ENCODE data around the gene ADRA1B. TPM values are rescaled to one million over a fixed set of nuclear protein-coding genes. Genes with fewer than 3 reads are reported as not detected.

Gene ADRA1B
- total RNA-seq, 1 donor from 2014 or later, result 2.9 TPM

DNA sequence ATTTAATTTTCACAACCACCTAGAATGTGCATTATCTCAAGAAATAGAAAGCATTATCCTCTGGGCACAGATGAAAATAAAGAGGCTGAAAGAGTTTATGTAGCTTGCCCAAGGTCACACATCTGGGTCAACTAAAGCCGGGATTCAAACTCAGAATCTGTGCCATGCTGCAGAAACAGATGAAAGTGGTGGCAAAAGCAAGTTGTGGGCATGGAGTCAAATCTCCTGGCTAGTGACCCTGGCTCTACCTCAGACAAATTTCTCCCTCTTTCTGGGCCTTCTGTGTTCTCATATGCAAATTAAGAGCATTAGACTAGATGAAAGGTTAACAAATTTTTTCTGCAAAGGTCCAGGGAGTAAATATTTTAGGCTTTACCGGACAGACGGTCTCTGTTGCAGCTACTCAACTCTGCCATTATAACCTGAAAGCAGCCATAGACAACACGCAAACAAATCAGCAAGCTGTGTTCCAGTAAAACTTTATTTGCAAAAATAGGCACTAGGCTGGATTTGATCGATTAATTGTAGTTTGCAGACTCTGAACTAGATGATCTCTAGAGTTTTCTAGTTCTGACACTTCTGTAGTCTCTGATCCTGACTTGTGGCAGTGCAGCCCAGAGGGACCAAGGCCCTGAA, 6.0 kb upstream of the ADRA1B start:
- Mint-ChIP-seq H3K9me3 (no peaks in the 10 kb centered on the region), H3K4me3 (no peak overlapping the region), H3K27ac (no peak overlapping the region), H3K27me3 (peaks cover 30% of the 10 kb centered on the region), H3K4me1 (ENCODE audit: unreplicated experiment) (peaks cover 36% of the 10 kb centered on the region), H3K36me3 (no peaks in the 10 kb centered on the region)
- TF ChIP-seq, protein P1, sequence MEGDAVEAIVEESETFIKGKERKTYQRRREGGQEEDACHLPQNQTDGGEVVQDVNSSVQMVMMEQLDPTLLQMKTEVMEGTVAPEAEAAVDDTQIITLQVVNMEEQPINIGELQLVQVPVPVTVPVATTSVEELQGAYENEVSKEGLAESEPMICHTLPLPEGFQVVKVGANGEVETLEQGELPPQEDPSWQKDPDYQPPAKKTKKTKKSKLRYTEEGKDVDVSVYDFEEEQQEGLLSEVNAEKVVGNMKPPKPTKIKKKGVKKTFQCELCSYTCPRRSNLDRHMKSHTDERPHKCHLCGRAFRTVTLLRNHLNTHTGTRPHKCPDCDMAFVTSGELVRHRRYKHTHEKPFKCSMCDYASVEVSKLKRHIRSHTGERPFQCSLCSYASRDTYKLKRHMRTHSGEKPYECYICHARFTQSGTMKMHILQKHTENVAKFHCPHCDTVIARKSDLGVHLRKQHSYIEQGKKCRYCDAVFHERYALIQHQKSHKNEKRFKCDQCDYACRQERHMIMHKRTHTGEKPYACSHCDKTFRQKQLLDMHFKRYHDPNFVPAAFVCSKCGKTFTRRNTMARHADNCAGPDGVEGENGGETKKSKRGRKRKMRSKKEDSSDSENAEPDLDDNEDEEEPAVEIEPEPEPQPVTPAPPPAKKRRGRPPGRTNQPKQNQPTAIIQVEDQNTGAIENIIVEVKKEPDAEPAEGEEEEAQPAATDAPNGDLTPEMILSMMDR (conservative IDR thresholded peaks at IDR 0.05), result no peak
- DNase-seq (ENCODE audit: extremely low spot score, unreplicated experiment), result no peak

DNA sequence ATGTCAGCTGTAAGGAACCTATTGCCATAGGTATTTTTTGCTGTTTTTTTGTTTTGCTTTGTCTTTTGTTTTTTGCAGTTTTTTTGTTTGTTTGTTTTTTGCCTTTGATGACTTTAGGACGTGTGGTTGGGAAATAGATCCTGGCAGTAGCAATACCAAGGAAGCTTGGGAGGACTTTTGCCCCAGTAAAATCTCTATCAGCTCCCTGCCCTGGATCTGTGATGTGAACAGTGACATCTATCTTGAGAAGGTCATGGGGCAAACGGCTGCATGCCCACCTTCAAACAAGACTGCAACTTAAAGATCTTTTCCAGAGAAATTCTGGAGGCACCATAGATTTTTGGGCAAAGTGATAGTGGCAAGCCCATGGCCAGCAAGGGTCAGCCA, 5.4 kb upstream of the ADRA1B start:
- Mint-ChIP-seq H3K4me3 (no peak overlapping the region), H3K4me1 (ENCODE audit: unreplicated experiment) (peaks cover 35% of the 10 kb centered on the region), H3K36me3 (no peaks in the 10 kb centered on the region), H3K9me3 (no peaks in the 10 kb centered on the region), H3K27me3 (peaks cover 36% of the 10 kb centered on the region), H3K27ac (peak overlapping the region; percentile 74)
- no peak for DNase-seq (ENCODE audit: extremely low spot score, unreplicated experiment)
- TF ChIP-seq, protein P1 (conservative IDR thresholded peaks at IDR 0.05), result no peak

DNA sequence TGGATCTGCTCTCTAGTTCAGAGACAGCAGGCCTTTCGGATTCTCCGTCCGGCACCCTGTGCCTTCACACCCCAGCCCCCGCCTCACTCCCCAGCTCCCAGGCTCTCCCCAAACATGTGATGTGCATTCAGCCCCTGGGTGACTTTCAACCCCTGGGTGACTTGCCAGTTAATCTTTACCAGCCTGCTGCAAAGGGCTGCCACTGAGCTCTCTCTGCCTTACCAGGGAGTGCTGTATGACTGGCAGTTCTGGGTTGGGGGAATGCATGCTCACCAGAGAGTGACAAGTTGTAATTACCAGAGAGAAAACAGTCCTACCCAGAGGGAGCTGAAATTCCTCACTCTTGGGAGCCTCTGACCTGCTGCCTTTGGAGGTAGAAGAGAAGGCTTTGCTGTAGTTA, 4.9 kb upstream of the ADRA1B start:
- H3K27me3 Mint-ChIP-seq, result peaks cover 37% of the 10 kb centered on the region
- peaks cover 37% of the 10 kb centered on the region for H3K4me1 Mint-ChIP-seq (ENCODE audit: unreplicated experiment)
- DNase-seq (ENCODE audit: extremely low spot score, unreplicated experiment), result no peak
- H3K9me3 Mint-ChIP-seq, result no peaks in the 10 kb centered on the region
- H3K36me3 Mint-ChIP-seq, result no peaks in the 10 kb centered on the region
- TF ChIP-seq, protein P1 (conservative IDR thresholded peaks at IDR 0.05), result no peak
- H3K27ac Mint-ChIP-seq, result peak overlapping the region; percentile 74
- peak overlapping the region; percentile 19 for H3K4me3 Mint-ChIP-seq

DNA sequence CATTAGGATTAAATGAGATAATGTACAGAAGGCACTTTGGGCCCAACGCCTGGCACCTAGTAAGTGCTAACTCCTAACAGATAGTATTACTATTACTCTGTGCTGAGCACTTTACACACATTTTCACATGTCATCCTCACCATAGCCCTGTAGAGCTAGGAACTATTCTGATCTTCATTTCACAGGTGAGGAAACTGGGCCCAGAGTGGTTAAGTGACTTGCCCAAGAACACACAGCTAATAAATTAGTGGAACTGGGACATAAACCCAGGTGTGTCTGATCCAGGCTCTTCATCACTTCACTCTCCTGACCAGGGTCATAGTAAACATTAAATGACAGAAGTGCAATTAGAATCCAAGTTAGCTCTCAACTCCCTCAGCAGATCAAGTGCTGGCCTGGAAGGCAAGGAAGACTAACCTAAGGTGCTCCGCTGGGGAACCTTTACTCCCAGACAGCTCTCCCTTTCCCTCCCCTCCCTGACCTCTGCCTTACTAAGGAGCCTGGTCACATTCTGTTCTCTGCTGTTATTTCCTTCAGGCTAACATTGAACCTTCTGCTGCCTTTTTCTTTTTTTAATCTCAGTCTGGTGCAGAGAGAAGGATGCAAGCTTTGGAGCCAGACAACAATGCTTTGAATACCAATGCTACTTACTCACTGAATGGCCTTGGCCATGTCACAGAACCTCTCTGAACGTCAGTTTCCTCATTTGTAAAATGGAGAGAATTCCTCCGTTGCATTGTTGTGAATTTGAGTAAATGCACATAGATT, 4.1 kb upstream of the ADRA1B start:
- Mint-ChIP-seq H3K4me3 (peak overlapping the region; percentile 29), H3K27me3 (peaks cover 41% of the 10 kb centered on the region), H3K9me3 (no peaks in the 10 kb centered on the region), H3K36me3 (no peaks in the 10 kb centered on the region), H3K27ac (peak overlapping the region; percentile 74), H3K4me1 (ENCODE audit: unreplicated experiment) (peaks cover 33% of the 10 kb centered on the region)
- TF ChIP-seq, protein P1 (conservative IDR thresholded peaks at IDR 0.05), result no peak
- no peak for DNase-seq (ENCODE audit: extremely low spot score, unreplicated experiment)

DNA sequence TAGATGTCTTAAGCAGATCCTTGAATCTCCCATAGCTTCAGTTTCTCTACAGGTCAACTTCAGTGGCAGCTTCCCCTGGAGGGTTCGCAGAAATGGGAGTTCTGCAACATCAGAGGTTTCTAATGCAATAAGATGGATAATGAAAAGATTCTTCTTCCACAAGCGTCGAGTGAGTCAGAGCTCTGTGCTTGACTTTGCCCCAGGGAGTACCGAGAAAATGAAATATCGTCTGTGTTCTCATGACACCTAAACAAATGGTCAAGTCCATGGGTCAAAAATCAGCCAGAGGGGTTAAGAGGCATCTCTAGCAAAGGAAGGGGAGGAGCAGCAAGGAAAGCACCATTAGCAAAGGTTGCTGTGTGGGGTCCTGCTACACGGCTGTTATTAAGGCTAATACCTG, 3.2 kb upstream of the ADRA1B start:
- Mint-ChIP-seq H3K9me3 (no peaks in the 10 kb centered on the region), H3K27ac (peak overlapping the region; percentile 74), H3K4me3 (no peak overlapping the region), H3K4me1 (ENCODE audit: unreplicated experiment) (peaks cover 29% of the 10 kb centered on the region), H3K27me3 (peaks cover 49% of the 10 kb centered on the region), H3K36me3 (no peaks in the 10 kb centered on the region)
- TF ChIP-seq, protein P1 (conservative IDR thresholded peaks at IDR 0.05), result no peak
- no peak for DNase-seq (ENCODE audit: extremely low spot score, unreplicated experiment)
